HG02678 (cell line): ENCODE measurements around the gene MYL12B.
"Not testable (repeated sequence)": the region's sequence is repeated elsewhere in the genome, so short reads cannot be mapped to it uniquely, and the experiment has no call there.

Experiments
- ATAC-seq: cut with Tn5 transposase; IDR thresholded peaks from one replicate; pipeline ENCODE4 v1.9.1; 2021; ENCODE audit warnings: mild to moderate bottlenecking, moderate library complexity; ENCODE audit not compliant: unreplicated experiment

The MYL12B gene

DNA sequence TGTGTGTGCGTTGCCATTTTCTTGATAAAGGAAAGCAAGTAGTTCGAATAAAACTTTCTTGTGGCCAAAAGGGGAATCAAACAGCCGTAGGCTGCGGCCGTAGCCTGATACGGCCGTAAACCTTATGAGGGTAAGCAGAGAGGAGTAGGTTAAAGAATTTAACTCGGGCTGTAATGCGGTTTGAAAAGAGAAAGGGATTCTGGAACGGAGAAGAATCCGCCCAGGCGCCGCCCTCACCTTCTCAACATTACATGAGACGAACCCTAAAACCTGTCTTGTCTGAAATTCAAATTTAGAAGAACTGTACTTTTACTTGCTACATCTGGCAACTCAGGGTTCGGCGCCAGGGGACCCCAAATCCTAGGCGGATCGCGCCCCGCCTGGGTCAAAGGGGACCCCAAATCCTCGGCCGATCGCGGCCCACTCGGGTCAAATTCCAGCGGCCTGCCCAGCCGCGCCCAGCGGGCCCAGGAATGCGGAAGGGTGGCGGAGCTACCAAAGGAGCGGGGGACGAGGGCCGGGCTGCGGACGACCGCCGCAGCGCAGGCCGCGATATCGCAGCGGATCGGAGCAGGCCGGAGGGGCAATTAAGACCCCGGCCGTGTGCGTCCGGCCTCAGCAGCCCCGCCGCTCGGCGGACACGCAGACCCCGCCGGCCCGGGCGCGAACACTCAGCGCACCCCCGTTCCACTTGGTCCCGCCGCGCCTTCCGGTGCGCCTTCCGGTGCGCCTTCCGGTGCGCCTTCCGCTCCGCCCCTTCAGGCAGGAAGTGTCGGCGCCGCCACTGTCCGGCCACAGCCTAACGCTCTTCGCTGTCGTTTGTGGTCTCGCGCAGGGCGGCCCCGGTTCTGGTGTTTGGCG lies at the start of gene MYL12B:
TSS of gene MYL12B (plus strand) at position 761 of the 861 bp plus-strand sequence. CDS start 10,766 bp downstream, outside the sequence.
- peak; percentile 83 for ATAC-seq

DNA sequence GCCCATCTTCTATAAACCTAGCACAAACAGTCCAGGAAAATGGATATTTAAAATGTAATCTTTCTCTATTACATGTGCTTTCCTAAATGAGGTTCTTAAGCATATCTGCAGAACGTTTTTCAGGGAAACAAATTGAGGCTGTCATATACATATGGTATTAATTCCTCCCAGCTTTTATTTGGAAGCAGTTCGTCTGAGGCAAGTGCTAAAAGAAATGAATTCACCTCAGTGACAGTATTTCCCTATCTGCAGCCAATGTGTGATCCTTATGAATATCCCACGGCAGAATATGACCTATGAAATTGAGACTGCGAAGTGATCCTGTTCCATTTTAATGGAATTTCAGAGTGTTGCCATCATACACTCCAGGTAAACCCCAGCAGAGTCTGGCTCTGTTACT lies 49.3 kb upstream of the MYL12B start:
- ATAC-seq = no peak

DNA sequence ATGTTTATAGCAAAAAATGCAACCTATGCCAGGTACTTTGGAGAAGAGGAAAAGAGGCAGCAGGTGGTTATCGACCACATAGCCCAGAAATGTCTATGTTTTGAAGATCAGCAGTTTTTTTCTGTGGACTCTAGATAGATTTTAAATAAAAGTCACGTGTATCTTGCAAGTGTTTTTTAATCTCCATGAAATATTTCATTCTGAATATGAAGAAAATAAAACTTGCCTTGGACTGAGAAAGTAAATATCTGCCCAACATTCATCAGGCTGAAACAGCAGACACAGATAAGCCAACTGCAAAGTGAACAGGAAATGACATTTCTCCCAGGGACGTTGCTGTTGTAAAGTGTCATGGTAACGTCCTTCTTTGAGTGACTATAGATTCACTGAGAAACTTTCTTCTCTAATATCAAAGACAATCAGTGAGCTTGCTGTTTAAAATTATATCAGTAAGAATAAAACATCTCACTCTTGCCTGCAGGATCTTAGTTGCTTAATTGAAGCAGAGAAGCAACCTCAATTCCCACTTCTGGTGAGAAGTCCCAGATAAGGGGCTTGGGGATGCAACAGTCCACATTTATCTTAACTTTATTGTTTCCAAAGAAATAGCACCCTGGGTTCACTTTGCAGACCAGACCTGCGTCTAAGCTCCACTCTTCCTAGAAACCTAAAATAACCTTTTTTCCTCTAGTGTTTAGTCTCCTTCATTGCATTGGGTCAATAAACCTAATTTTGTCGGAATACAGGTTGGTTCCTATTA lies 48.5 kb upstream of the MYL12B start:
- no peak for ATAC-seq

DNA sequence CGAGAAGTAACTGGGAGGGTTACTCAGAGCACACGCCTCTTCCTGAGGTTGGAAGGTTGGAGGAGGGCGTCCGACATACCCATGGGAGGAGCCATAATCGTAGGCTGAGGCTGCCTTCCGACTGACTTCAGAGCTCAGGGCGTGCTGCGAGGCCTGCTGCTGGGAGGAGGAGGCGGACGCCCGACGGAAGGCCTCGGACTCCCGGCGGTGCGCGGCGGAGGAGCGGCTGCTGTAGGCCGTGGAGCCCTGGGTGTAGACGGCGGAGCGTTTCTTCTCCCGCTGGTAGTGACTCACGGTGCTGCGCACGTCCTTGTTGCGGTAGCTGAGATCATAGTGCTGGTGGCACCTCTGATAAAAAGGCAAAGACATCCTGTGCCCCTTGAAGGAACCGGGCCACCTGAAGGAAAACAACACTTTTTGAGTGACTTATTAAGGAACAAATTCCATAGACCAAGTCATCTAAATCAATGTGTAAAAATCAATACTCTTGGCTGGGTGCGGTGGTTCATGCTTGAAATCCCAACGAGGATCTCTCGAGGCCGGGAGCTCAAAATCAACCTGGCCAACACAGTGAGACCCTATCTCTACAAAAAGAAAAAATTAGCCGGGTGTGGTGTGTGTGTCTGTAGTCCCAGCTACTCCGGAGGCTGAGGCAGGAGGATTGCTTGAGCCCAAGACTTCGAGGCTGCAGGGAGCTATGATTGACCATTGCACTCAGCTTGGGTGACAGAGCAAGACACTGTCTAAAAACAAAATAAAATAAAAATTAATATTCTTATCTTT lies 46.9 kb upstream of the MYL12B start:
- no peak for ATAC-seq

DNA sequence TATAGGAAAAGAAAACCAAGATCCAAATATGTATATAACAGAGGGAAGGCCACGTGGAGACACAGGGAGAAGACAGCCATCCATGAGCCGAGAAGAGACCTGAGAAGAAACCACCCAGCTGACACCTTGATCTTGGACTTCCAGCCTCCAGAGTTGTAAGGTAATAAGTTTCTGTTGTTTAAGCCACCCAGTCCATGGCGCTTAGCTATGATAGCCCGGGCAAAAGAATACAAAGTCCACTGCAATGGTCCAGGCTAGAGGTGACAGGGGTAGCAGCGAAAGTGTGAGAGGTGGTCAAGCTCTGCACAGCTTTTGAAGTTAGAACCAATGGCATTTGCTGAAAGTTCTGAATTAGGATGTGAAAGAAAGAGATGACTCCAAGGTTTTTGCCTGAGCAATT lies 44.9 kb upstream of the MYL12B start:
- ATAC-seq = no peak

DNA sequence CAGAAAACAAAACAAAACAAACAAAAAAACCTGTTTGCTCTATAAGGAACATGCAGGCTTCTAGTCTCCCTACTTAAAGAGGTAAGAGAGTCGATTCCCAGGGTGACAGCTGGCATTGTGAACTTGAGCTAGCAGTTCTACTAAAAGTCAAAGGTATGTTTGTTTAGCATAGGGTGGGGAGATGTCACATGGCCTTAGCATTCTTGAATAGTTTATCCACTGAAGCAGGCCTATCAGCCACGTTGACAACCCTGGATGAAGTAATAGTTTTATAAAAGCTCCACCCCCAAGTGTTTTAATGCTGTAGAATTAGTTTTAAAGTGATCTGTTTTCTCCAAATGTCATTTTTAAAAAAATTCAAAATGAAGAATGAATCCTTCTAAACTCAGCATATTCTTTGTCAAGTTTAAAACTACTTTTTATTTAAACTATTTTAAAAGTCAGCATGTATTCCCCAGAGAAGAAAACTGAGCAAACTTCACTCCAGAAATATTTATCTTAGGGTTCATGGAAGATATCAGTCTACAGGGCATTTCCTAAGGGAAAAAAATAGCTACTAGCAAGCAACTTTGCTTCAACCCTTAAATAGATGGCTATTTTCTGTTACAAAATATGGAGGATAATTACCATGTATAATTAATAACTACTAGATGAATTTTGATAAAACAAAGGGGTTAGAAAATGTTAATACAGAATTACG lies 43.8 kb upstream of the MYL12B start:
- ATAC-seq = no peak

DNA sequence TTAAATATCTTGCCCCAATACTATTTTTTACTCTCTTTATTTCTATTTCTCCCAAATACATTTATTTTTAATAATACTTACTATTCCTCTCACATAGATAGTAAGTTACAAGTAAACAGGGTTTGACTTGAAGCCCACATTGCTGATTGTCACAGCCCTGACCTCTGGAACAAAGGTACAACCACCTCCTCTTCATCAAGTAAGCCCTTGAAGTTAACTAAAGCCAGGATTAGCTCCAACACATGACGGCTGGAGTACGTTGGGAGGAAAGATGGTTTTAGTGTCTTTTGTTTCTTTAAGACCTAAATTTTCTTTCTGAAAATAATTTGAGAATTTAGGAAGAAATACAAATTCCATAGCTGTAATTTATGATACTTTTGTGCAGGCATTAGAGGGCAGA lies 43.1 kb upstream of the MYL12B start:
- ATAC-seq = no peak

DNA sequence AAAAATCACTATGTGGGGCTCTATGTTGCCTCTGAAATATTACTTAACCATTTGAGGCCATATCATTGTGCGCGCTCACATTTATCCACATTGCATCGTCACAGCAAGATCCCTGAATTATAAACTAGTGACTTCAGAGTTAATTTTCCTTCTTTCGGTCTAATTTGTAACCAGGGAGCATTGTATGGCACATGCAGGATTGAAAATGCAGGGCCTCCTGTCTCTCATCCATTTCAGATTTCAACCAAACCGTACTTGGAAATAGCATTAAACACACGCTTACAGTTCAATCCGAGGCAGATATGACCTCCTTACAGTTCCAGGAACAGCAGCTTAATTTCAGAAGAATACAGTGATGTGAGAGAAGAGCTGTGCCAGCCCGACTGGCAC lies 42.7 kb upstream of the MYL12B start:
- no peak for ATAC-seq

DNA sequence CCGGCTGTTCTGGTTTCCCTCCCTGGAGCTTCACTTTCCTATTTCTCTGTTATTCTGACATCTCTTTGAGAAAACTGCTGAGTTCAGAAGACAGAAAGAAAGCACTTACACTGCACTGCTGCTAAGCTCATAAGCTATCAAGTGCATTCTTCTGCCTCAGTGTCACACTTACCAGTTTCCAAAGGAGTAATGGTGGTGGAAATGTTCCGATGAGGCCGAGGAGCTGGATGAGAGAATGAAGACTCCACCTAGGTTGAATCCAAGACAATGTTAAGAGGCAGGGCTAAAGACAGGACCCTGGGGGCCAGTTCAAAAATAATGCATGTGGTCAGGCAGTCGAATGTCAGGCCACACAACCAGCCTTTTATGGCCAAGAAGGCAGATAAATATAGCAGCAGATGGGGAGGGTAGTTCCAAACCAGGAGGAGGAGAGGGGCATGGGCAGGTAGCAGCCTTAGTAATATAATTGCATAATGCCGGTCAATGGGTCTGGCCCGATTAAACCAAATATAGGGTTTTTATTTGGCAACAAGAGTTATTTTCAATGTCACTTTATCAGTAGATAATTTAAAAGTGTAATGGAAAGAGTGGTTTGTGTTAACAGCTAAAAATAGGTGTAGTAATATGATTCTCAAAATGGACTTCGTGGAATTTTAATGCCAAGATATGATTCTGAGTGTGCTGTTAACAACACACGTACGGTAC lies 42.1 kb upstream of the MYL12B start, which contains the start of gene MYOM1:
TSS of gene MYOM1 (minus strand) at position 338 of the 705 bp plus-strand sequence. CDS start 4,745 bp downstream, outside the sequence.
- no peak for ATAC-seq

DNA sequence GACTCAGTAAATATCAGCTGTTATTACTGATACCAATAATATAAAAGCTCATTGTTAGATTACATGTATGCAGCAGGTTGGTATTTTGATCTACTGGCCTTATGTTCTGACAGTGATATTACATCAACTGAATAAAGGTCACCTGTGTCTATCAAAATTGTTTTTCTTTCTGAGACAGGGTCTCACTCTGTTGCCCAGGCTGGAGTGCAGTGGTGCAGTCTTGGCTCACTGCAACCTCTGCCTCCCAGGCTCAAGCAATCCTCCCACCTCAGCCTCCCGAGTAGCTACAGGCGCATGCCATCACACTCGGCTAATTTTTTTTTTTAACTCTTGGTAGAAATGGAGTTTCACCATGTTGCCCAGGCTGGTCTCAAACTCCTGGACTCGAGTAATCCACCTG lies 41.1 kb upstream of the MYL12B start:
- not testable (repeated sequence) for ATAC-seq

DNA sequence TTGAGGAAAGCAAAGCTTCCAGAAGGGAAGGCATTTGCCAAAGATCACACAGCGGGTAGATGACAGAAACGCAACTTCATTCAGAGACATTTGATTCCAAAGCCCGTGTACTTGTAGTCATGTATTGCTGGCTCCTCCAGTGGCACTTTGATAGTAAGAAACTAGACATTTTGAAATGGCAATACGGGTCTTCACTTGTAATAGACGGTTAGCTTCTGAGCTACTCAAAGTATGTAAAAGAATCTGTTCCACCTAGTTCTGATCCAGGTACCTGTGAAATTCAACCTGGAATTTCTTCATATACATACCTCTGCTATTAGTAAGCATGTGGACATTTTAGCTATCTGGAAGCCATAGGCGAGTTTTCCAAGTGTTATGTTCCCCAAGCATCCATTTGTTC lies 40.4 kb upstream of the MYL12B start:
- ATAC-seq = no peak

DNA sequence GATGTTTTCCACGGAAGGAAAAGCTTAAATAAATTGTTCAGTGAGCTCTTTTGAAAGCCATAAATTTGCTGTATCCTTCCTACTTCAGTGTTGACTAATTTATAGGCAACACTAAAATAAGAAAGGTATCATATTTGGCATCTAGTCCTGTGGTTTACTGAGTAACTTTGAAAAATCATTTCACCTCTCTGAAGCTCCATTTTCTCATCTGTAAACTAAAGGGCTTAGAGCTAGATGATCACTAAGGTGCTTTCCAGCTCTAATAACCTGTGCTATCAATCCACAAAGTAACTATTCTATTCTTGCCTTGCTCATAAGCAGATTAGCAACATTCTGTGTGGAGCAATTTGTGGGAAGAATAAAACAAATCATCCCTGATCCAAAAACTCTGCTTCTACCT lies 38.6 kb upstream of the MYL12B start:
- ATAC-seq = no peak

DNA sequence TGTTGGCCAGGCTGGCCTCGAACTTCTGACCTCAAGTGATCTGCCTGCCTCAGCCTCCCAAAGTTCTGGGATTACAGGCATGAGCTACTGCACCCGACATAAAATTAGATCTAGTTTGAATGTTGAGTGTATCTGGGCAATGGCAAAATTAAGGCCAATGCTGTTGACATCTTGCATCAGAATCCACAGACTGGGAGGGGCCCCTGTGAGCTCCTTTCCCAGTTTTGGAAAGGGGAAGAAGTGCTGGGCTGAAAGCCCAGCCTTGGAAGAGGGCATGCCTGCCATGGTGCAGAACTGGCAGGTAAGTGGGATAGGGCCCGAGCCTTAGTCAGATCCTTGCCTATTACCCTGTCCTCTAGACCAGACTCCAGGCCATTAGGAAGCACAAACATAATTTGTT lies 37.7 kb upstream of the MYL12B start:
- no peak for ATAC-seq

DNA sequence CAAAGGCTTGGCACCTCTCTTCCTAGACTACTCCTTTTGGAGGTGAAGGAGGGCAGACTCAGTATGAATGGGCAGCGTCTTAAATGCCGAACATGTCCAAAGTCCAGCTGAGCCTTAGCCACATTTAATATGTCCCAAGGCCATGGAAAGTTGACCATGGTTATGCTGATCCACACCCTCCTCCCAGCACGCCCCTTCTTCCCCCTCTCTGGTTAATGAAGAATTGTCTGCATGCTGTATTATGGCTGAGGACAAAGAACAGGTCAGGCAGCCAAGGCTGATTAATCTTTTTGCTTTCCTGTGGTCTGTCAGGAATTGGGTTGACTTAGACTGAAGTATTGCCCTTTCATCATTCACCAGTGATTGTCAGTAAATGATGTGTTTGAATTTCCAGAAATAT lies 36.3 kb upstream of the MYL12B start:
- no peak for ATAC-seq

DNA sequence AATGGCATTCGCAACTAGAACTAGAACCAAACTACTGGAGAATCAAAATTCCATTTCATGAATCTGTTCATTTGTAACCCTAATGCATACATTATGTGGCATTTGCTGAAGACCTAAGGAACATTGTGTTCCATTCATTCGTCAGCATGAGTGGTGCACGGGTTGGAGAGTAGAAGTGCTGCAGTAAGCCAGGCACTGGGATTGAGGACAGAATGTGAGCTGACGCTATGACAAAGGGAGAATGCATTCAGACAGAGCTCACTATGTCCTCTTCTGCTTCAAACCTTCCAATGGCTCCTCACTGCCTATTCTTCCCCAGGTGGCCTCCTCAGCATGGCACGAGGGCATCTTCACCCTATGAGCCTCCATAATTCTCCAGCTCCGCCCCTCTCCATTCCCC lies 35.9 kb upstream of the MYL12B start:
- ATAC-seq = no peak

DNA sequence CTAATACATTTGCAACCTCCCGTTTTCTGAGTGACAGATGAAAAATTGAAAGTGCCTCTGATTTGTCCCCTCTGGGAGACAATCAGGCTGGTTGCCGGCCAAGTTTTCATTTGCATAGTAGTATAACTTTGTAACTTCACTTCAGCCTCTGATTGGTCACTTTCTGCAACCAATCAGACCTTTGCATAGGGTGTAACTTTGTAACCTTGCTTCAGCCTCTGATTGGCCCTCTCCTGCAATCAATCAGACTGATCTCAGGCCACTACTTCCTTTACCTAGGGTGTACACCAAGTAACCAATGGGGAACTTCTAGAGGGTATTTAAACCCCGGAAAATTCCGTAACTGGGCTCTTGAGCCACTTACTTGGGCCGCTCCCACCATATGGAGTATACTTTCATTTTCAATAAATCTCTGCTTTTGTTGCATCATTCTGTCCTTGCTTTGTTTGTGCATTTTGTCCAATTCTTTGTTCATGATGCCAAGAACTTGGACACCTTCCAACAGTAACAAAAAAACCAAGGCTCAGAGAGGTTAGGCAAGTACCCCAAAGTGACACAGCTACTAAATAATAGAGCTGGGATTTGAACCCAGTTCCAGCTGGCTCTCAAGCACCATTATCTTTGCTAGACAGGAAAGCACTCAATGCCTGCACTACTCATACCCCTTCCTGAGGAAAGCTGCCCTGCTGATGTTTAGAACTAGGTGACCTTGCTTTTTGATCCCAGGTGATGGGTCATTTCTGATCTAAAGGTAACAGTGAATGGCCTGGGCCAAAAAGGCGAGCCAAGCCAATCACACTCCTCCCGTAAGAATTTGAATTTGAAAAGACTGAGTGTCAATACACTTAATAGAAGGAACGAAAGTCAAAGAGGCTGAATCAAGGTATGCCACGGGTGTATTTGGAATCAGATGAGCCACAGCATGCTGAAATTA lies 31.3 kb upstream of the MYL12B start:
- ATAC-seq = no peak

DNA sequence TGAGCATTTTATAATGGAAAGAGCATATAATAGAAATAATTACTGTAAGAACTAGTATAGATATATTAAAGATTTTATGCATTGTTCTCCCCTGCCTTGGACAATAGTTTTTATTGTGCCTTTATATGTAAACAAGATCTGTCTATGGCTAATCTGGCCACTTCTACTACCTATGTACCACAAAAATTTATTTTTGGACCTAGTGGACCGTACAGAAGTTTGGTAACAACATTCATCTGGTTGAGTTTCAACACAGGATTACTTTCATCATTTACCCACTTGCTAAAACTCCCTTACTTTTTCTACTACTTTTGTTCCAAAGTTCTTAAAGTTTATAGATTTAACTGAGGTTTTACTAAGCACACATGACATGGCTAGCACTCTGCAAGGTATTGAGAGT lies 28.9 kb upstream of the MYL12B start:
- ATAC-seq = no peak

DNA sequence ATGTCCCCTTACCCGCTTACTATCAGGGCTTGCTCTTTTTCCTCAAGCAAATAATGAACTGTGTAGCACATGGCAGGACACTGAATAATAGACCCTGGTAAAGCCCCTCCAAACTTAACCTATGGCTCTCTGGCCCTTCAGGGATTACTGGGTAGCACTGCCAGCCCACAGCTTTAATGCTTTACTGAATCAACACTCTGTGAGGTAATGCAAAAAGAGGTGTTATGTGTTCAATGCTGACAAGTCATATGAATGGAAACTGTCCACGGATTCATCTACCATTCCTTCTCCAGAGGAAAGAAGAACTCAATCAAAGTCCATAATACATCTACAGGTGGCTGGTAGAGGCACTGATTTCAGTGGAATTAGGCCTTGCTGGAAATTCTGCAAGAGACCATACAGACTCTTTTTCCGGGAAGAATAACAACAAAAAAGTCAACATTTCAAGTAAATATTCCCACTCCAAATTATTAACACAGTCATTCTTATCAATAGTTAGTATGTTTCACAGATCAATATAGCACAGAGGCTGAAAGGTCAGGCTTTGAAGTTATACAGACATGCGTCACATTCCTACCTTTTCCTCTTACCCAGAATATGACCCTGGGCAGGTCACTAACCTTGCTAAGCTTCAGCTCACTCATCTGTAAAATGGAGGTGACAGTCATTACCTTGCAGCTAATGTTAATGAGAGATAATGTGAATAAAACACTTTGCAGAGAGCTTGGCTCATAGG lies 28.3 kb upstream of the MYL12B start:
- no peak for ATAC-seq
